Lung microvascular endothelial cell (primary cell): ENCODE results near the gene BDP1. TPM values are rescaled to one million over a fixed set of nuclear protein-coding genes. Genes with fewer than 3 reads are reported as not detected.
"Not testable (repeated sequence)": the region's sequence is repeated elsewhere in the genome, so short reads cannot be mapped to it uniquely, and the experiment has no call there.

Experiments
- DNase-seq, 2 donors: peaks; one replicate each; pipeline versions ENCODE4 v3.0.0 to v3.0.0-alpha.2; 2010; ENCODE audit warnings: low read depth in 2 of 2
- total RNA-seq: library from RNA; depleted of rRNA; stranded (reverse); fragments of >200 nt; gene quantifications from 2 replicates; pipeline ENCODE4 v1.2.1, GENCODE V29; 2014

Gene BDP1
- total RNA-seq, 1 donor from 2014 or later, result 19.2 TPM

- no peak for DNase-seq
Observed at GRCh38 chr5:71569748-71570509, 114.5 kb downstream of the BDP1 start.

- DNase-seq, result not testable (repeated sequence)
Observed at GRCh38 chr5:71571811-71572210, 116.4 kb downstream of the BDP1 start.

- DNase-seq, result no peak
Observed at GRCh38 chr5:71573591-71573990, 118.1 kb downstream of the BDP1 start.

GRCh38 chr5:71575588-71575987 is 120.1 kb downstream of the BDP1 start:
- DNase-seq, result not testable (repeated sequence)

GRCh38 chr5:71576241-71576640 is 120.8 kb downstream of the BDP1 start:
- DNase-seq, result no peak

GRCh38 chr5:71577839-71578238 is 122.4 kb downstream of the BDP1 start:
- DNase-seq, result not testable (repeated sequence)

- peak in 1 of 2 donors; percentile 50 for DNase-seq
Observed at GRCh38 chr5:71582945-71583584, 127.6 kb downstream of the BDP1 start.

- peak in 1 of 2 donors; percentile 59 for DNase-seq
Observed at GRCh38 chr5:71586052-71586940, 130.8 kb downstream of the BDP1 start.

GRCh38 chr5:71586941-71587765 is 131.7 kb downstream of the BDP1 start, which contains the start of gene MCCC2:
Gene MCCC2 (plus strand): TSS chr5:71587340. CDS start chr5:71587426, 86 bp downstream.
- peak; percentile 96 to 97 for DNase-seq

- DNase-seq, result peak in 1 of 2 donors; percentile 7
Observed at GRCh38 chr5:71587766-71588532, 132.5 kb downstream of the BDP1 start.

- DNase-seq, result no peak
Observed at GRCh38 chr5:71588533-71588885, 133.1 kb downstream of the BDP1 start.

GRCh38 chr5:71589903-71590302 is 134.5 kb downstream of the BDP1 start:
- DNase-seq, result no peak

GRCh38 chr5:71591100-71591499 is 135.6 kb downstream of the BDP1 start:
- DNase-seq, result no peak

GRCh38 chr5:71596169-71596568 is 140.7 kb downstream of the BDP1 start:
- DNase-seq, result no peak

GRCh38 chr5:71597001-71597400 is 141.6 kb downstream of the BDP1 start:
- no peak for DNase-seq

- peak; percentile 2 to 9 for DNase-seq
Observed at GRCh38 chr5:71600783-71601182, 145.3 kb downstream of the BDP1 start.

GRCh38 chr5:71601222-71602026 is 146.0 kb downstream of the BDP1 start:
- peak; percentile 93 to 98 for DNase-seq

GRCh38 chr5:71609916-71610315 is 154.5 kb downstream of the BDP1 start:
- not testable (repeated sequence) for DNase-seq

- DNase-seq, result no peak
Observed at GRCh38 chr5:71615809-71616208, 160.4 kb downstream of the BDP1 start.
